ENCODE results near the gene XPO6.

XPO6 gene

GRCh38 chr16:28182183-28182582 is 29.6 kb downstream of the XPO6 start:
- Mint-ChIP-seq H3K27ac (peak overlapping the region; percentile 98), H3K27me3 (no peaks in the 10 kb centered on the region), H3K4me3 (peak overlapping the region; percentile 79), H3K36me3 (peaks cover 36% of the 10 kb centered on the region), H3K9me3 (no peaks in the 10 kb centered on the region), H3K4me1 (peaks cover 93% of the 10 kb centered on the region)

GRCh38 chr16:28181515-28181914 is 30.2 kb downstream of the XPO6 start:
- Mint-ChIP-seq H3K27me3 (no peaks in the 10 kb centered on the region), H3K4me1 (peaks cover 92% of the 10 kb centered on the region), H3K27ac (peak overlapping the region; percentile 98), H3K4me3 (peak overlapping the region; percentile 79), H3K36me3 (peaks cover 36% of the 10 kb centered on the region), H3K9me3 (no peaks in the 10 kb centered on the region)

- peaks cover 89% of the 10 kb centered on the region for H3K4me1 Mint-ChIP-seq
- H3K4me3 Mint-ChIP-seq, result peak overlapping the region; percentile 79
- peaks cover 35% of the 10 kb centered on the region for H3K36me3 Mint-ChIP-seq
- H3K27ac Mint-ChIP-seq, result peak overlapping the region; percentile 78
- no peaks in the 10 kb centered on the region for H3K9me3 Mint-ChIP-seq
- no peaks in the 10 kb centered on the region for H3K27me3 Mint-ChIP-seq
Measured at GRCh38 chr16:28180655-28181460, 30.9 kb downstream of the XPO6 start.

- Mint-ChIP-seq H3K27me3 (no peaks in the 10 kb centered on the region), H3K4me1 (peaks cover 90% of the 10 kb centered on the region), H3K36me3 (peaks cover 40% of the 10 kb centered on the region), H3K27ac (peak overlapping the region; percentile 74), H3K9me3 (no peaks in the 10 kb centered on the region), H3K4me3 (no peak overlapping the region)
Measured at GRCh38 chr16:28179354-28179753, 32.4 kb downstream of the XPO6 start.

GRCh38 chr16:28175715-28176114 is 36.0 kb downstream of the XPO6 start:
- no peak overlapping the region for H3K4me3 Mint-ChIP-seq
- peaks cover 82% of the 10 kb centered on the region for H3K4me1 Mint-ChIP-seq
- no peaks in the 10 kb centered on the region for H3K9me3 Mint-ChIP-seq
- H3K27ac Mint-ChIP-seq, result peak overlapping the region; percentile 31
- no peaks in the 10 kb centered on the region for H3K27me3 Mint-ChIP-seq
- H3K36me3 Mint-ChIP-seq, result peaks cover 44% of the 10 kb centered on the region

GRCh38 chr16:28172336-28172735 is 39.4 kb downstream of the XPO6 start:
- Mint-ChIP-seq H3K36me3 (peaks cover 45% of the 10 kb centered on the region), H3K4me1 (peaks cover 79% of the 10 kb centered on the region), H3K27ac (peak overlapping the region; percentile 79), H3K27me3 (no peaks in the 10 kb centered on the region), H3K4me3 (no peak overlapping the region), H3K9me3 (no peaks in the 10 kb centered on the region)

- peaks cover 46% of the 10 kb centered on the region for H3K36me3 Mint-ChIP-seq
- no peaks in the 10 kb centered on the region for H3K9me3 Mint-ChIP-seq
- H3K27ac Mint-ChIP-seq, result no peak overlapping the region
- H3K27me3 Mint-ChIP-seq, result no peaks in the 10 kb centered on the region
- H3K4me3 Mint-ChIP-seq, result no peak overlapping the region
- peaks cover 79% of the 10 kb centered on the region for H3K4me1 Mint-ChIP-seq
Measured at GRCh38 chr16:28171816-28172215, 39.9 kb downstream of the XPO6 start.

- Mint-ChIP-seq H3K4me3 (peak overlapping the region; percentile 77), H3K9me3 (no peaks in the 10 kb centered on the region), H3K27ac (peak overlapping the region; percentile 94), H3K27me3 (no peaks in the 10 kb centered on the region), H3K4me1 (peaks cover 81% of the 10 kb centered on the region), H3K36me3 (peaks cover 35% of the 10 kb centered on the region)
Measured at GRCh38 chr16:28168991-28169554, 42.7 kb downstream of the XPO6 start.

- H3K27ac Mint-ChIP-seq, result peak overlapping the region; percentile 93
- peaks cover 27% of the 10 kb centered on the region for H3K36me3 Mint-ChIP-seq
- peak overlapping the region; percentile 42 for H3K4me3 Mint-ChIP-seq
- no peaks in the 10 kb centered on the region for H3K9me3 Mint-ChIP-seq
- H3K4me1 Mint-ChIP-seq, result peaks cover 83% of the 10 kb centered on the region
- H3K27me3 Mint-ChIP-seq, result no peaks in the 10 kb centered on the region
Measured at GRCh38 chr16:28167730-28168129, 44.0 kb downstream of the XPO6 start.

GRCh38 chr16:28167221-28167620 is 44.5 kb downstream of the XPO6 start:
- Mint-ChIP-seq H3K9me3 (no peaks in the 10 kb centered on the region), H3K27me3 (no peaks in the 10 kb centered on the region), H3K36me3 (peaks cover 22% of the 10 kb centered on the region)

GRCh38 chr16:28166394-28167208 is 45.2 kb downstream of the XPO6 start:
- peak overlapping the region; percentile 42 for H3K4me3 Mint-ChIP-seq
- H3K27ac Mint-ChIP-seq, result peak overlapping the region; percentile 93
- H3K27me3 Mint-ChIP-seq, result no peaks in the 10 kb centered on the region
- H3K9me3 Mint-ChIP-seq, result no peaks in the 10 kb centered on the region
- H3K4me1 Mint-ChIP-seq, result peaks cover 82% of the 10 kb centered on the region
- H3K36me3 Mint-ChIP-seq, result peaks cover 24% of the 10 kb centered on the region

More at GRCh38 chr16:28167221-28167620, 44.5 kb downstream of the XPO6 start:
- peak overlapping the region; percentile 93 for H3K27ac Mint-ChIP-seq
- peaks cover 82% of the 10 kb centered on the region for H3K4me1 Mint-ChIP-seq
- H3K4me3 Mint-ChIP-seq, result peak overlapping the region; percentile 42

GRCh38 chr16:28165598-28165997 is 46.2 kb downstream of the XPO6 start:
- H3K36me3 Mint-ChIP-seq, result peaks cover 26% of the 10 kb centered on the region
- peaks cover 89% of the 10 kb centered on the region for H3K4me1 Mint-ChIP-seq
- no peaks in the 10 kb centered on the region for H3K27me3 Mint-ChIP-seq
- no peaks in the 10 kb centered on the region for H3K9me3 Mint-ChIP-seq
- peak overlapping the region; percentile 56 for H3K27ac Mint-ChIP-seq
- H3K4me3 Mint-ChIP-seq, result peak overlapping the region; percentile 51

GRCh38 chr16:28164140-28164539 is 47.6 kb downstream of the XPO6 start:
- Mint-ChIP-seq H3K27ac (peak overlapping the region; percentile 30), H3K4me1 (peaks cover 90% of the 10 kb centered on the region), H3K27me3 (no peaks in the 10 kb centered on the region), H3K36me3 (peaks cover 28% of the 10 kb centered on the region), H3K4me3 (no peak overlapping the region), H3K9me3 (no peaks in the 10 kb centered on the region)

- H3K4me1 Mint-ChIP-seq, result peaks cover 90% of the 10 kb centered on the region
- H3K36me3 Mint-ChIP-seq, result peaks cover 26% of the 10 kb centered on the region
- H3K4me3 Mint-ChIP-seq, result no peak overlapping the region
- peak overlapping the region; percentile 21 for H3K27ac Mint-ChIP-seq
- no peaks in the 10 kb centered on the region for H3K9me3 Mint-ChIP-seq
- H3K27me3 Mint-ChIP-seq, result no peaks in the 10 kb centered on the region
Measured at GRCh38 chr16:28163699-28164098, 48.1 kb downstream of the XPO6 start.

- Mint-ChIP-seq H3K4me1 (peaks cover 88% of the 10 kb centered on the region), H3K27ac (no peak overlapping the region), H3K4me3 (no peak overlapping the region), H3K27me3 (no peaks in the 10 kb centered on the region), H3K36me3 (peaks cover 24% of the 10 kb centered on the region), H3K9me3 (no peaks in the 10 kb centered on the region)
Measured at GRCh38 chr16:28162326-28162877, 49.4 kb downstream of the XPO6 start.

Data from activated naive CD4-positive, alpha-beta T cell treated with anti-CD3 and anti-CD28 coated beads, Interleukin-2, amount 50 U/mL, for 24 hours (primary cell).